CD4-positive, alpha-beta T cell treated with Interleukin-6 at 100 ng/mL for 8 hours (primary cell): ENCODE measurements around the gene ACVR1.

Experiments
- DNase-seq: peaks from one replicate; pipeline ENCODE4 v3.0.0-alpha.2; 2020; ENCODE audit warnings: mixed read lengths, low spot score

Gene ACVR1

DNA sequence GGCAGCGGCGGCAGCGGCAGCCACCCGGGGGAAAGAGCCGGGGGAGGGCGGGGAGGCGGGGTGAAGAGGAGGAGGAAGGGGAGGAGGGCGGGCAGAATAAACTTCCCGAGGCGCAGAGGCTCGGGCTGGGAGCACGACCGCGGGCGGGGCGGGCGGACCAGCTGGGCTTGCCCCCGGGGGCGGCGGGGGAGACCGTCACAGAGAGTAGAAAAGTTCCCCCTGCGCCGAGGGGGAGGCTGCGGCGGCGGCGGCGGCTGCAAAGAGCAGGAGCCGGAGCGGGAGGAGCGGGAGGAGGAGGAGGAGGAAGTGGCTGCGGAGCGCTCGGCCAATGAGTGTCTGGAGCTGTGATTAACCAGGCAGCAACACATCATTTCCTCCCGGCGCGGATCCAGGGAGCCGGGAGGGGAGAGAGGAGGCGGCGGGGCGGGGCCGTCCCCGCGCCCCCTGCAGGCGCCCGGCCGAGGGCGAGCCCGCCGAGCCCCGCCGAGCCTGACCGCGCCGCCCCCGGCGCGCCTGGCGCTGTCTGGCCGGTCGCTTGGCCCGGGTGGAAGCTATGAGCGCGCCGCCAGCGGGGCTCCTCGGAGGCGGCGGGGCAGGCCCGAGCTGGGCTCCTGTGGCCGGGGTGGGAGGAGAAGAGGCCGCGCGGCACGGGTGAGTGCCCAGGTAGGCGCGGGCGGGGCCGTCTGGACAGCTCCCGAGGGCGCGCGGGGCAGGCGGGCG is at the start of gene ACVR1:
Gene ACVR1 (minus strand): TSS at position 265 of the 720 bp plus-strand sequence. CDS start 76,837 bp downstream, outside the sequence.
- DNase-seq = peak; percentile 84

- DNase-seq = no peak
Measured at GRCh38 chr2:157925071-157925470, 48.9 kb upstream of the ACVR1 start.

GRCh38 chr2:157923598-157924217 is 47.6 kb upstream of the ACVR1 start:
- no peak for DNase-seq

DNA sequence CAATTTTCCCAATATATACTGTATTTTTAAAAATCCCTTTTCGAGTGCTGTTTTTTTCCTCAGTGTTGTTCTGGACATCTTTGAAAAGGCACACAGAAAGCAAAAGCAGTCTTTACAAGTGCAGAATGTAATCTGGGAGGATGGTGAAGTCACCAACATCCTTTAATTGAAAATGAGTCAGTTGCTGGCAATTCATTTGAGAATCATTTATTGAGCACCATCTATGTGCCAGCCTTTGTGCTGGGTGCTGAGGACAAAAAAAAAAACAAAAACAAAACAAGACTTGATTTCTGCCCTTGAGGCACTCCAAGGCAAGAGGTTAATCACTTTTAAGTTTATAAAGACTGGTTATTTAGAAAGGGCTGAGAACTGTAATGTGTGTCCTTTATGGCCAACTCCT is 46.7 kb upstream of the ACVR1 start:
- no peak for DNase-seq

DNA sequence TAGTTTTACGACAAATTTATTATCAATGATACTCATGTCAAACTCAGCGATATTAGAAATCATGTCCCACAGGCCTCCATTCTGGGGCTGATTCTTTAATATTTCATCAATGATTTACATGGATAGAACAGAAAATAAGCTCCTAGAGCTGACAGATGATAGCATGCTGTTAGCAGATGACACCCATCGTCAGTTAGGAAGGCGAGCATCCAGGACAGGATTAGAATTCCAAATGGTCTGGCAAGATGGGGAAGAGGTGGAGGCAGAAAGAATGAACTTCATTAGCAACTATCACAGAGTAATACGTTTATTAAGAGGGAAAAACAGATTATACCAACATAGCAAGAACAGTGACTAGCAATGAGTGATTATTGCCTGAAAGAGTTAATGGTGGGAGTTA is 46.2 kb upstream of the ACVR1 start:
- DNase-seq = no peak

- no peak for DNase-seq
Measured at GRCh38 chr2:157920736-157921135, 44.6 kb upstream of the ACVR1 start.

DNA sequence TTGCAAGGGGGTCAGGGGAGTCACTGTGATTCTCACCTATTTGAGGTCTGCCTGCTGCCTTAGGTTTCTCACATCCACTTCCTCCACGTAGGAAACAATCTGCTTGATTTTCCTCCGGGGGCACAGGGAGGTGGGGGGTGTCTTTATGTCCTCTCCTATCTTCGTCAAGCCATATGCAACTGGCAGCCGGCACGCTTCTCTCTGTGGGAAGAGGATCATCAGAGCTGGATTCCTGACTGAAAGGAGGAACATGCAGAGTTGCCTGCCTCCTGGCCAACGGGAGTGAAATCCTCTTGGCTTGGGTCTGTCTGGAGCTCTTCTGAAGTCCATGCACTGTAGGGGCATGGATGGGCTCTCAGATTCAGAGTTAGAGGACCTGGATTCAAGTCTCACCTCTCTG is 43.1 kb upstream of the ACVR1 start:
- DNase-seq = no peak

GRCh38 chr2:157918319-157918718 is 42.2 kb upstream of the ACVR1 start:
- DNase-seq = no peak

DNA sequence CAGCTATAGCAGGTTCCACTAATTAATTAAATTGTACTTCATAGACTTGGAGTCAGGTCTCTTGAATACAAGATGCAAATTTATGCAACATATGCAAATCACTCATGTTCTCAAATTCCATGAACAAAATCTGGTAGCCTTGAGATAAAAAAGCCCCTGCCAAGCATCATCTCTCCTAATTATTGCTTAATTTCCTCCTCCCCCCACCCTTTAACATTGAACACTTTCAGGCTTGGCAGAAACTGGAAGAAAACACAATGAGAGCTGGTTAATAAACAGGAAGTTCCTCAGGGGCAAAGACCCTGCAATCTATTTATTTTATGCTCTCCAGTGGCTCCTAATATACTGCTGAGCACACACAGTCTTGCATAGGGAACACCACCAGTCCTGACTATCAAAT is 35.6 kb upstream of the ACVR1 start:
- no peak for DNase-seq

DNA sequence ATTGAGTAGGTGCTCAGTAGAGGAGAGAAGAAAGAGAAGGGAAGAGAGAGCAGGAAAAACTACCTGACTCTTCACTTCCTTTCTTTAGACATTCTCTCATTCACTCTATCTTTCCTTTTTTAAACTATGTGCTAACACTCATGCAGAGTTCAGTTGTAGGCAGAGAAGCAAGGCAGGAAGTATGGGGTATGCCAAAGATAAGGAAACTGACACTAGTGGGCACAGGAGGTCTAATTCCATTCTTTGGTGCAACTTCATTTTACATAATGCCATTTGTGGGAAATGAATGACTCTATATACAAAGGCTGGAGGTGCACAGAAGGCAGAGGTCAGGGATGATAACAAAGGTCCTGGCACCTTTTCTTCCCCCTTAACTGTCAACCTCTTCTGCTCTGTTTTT is 35.1 kb upstream of the ACVR1 start:
- DNase-seq = no peak

- DNase-seq = no peak
Measured at GRCh38 chr2:157905092-157905491, 29.0 kb upstream of the ACVR1 start.

DNA sequence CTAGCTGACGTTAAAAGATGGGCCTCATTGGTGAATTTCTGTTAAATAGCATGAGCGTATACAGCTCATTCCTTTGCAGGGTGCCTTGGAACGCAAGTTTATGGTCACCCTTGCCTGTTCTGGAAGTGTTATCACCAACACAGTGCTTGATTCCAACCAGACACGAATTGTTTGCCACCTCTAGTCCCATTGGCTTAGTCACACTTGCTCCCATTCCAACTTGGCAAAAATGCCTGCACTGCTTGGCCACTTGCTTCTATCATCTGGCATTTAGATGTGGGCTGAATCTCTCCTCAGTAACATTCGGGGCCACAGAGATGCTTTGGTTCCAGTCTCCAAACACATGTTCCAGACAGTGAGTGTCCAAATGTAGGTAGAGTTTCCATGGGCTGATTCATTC is 27.5 kb upstream of the ACVR1 start:
- no peak for DNase-seq

GRCh38 chr2:157903151-157903550 is 27.0 kb upstream of the ACVR1 start:
- no peak for DNase-seq

DNA sequence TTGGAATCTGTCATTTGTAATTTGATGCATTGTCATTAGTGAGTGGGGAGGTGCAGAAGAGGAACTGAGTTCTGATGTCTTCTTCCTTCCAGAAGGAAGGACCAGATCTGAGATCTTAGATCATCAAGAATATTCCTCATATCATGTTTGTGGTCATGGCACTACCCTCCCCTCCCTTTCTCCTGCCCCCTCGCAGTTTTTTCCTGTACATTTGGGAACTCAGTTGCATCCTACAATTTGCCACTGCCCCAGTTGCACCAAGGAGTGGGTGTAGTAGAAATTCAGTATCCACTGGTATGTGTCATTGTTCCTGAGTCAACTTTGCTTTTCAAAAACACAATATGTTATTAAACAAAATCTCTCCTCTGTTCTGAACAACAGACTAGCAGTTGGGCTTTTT is 26.6 kb upstream of the ACVR1 start:
- DNase-seq = no peak

DNA sequence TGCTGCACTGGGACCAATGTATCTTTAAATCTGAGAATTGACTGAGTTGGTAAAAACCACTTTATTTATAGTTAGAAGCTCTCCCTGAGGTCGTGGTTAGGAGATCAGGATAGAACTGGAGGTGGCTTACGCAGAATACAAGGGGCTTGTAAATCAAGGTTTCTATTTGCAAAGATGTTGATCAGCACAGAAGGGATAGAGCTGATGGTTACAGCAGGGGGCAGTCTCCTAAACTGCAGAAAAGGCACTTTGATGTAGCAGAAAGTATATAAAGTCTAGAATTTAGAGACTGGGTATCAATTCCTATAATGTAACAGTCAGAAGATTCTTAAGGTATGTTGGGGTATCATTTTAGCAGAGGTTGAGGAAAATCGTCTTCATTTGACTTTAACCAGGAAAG is 25.2 kb upstream of the ACVR1 start:
- peak; percentile 31 for DNase-seq

- no peak for DNase-seq
Measured at GRCh38 chr2:157900684-157901083, 24.6 kb upstream of the ACVR1 start.

GRCh38 chr2:157900203-157900602 is 24.1 kb upstream of the ACVR1 start:
- no peak for DNase-seq

DNA sequence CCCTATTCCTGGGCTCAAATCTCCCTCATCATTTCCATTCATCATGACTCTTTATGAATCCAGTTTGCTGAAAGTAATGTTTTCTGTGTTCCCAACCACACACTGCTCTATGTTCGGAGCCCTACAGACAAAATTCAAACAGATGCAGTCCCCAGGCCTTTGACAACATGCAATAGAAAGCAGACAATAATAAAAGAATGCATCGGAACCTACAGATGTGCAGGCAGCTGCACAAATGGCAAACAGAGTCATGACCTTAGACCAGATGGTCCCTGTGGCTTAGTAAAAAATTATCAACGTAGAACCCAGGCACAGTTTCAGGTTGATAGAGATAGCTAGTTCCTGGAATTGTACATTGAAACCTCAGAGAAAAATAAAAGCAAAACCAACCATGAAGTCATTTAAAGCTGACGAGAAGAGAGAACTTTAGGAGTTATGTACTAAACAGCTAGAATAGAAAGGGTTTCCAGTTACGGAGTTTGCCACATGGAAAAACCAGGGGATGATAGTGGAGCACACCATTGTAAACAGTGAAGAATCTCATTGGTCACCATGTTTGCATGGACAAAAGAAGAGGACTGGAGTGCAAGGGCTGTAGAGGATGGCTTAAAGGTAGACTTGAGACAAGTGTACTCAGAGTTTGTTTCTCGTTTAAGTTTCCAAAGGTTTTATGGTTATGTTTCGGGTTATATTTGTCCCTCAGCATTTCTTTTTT is 23.2 kb upstream of the ACVR1 start:
- DNase-seq = peak; percentile 12

DNA sequence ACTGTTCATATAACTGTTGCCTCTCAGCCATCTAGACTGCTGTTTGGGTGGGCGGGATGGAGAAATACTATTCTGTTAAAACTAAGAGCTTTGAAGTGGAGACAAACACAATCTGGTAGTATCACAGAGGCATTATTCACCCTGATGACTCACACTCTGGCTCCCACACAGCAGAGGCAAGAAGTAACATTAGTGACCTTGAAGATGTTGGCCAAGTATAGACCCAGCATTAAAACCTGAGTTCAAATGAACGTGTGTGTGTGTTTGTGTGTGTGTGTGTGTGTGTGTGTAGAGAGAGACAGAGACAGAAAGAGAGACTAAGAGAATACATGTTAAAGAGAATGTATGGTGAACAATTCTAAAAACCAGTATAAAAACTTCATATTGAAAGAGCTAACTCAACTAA is 22.5 kb upstream of the ACVR1 start:
- peak; percentile 66 for DNase-seq

- peak; percentile 57 for DNase-seq
Measured at GRCh38 chr2:157897106-157897971, 21.2 kb upstream of the ACVR1 start.

DNA sequence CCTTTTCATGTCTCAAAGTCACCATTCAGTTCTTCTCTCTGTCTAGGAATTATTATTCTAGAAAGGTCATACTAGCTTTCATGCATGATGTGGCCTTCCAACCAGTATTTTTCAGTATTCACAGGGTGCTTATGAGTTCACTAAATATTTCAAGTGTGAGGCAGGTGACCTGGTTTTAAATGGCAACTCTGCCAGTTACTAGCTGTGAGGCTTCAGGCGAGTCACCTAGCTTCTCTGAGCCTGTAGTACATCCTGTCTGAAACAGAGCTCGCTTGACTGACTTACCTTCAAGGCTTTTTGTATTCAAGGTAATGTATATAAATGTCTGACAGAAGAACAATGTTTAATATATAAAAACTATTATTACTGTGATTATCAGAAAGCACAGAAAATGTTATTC is 19.4 kb upstream of the ACVR1 start:
- peak; percentile 39 for DNase-seq

- DNase-seq = no peak
Measured at GRCh38 chr2:157894694-157895435, 18.7 kb upstream of the ACVR1 start.
